Activated CD8-positive, alpha-beta memory T cell treated with anti-CD3 and anti-CD28 coated beads for 48 hours (primary cell): Measurements from ENCODE around the gene IPO4.
"Not testable (repeated sequence)": the region's sequence is repeated elsewhere in the genome, so short reads cannot be mapped to it uniquely, and the experiment has no call there.

Experiments
- DNase-seq, 3 experiments: peaks; one replicate each; pipeline ENCODE4 v3.0.0-alpha.2; 2020; ENCODE audit warnings: low read depth in 2 of 3, low spot score in 2 of 3

Gene IPO4

GRCh38 chr14:24215495-24216344, 27.1 kb upstream of the IPO4 start, which contains the start of gene MDP1:
MDP1 (minus strand) TSS chr14:24216066; CDS start chr14:24215955, 111 bp downstream.
- peak; percentile 49 to 59 (median 58) for DNase-seq

- no peak for DNase-seq
Measured at GRCh38 chr14:24213866-24214662, 25.4 kb upstream of the IPO4 start.

GRCh38 chr14:24212924-24213865, 24.6 kb upstream of the IPO4 start, which contains the start of gene CHMP4A:
CHMP4A (minus strand) TSS chr14:24213488; CDS start chr14:24213439, 49 bp downstream.
- peak; percentile 85 to 91 (median 91) for DNase-seq

- DNase-seq = no peak
Measured at GRCh38 chr14:24211311-24211710, 22.7 kb upstream of the IPO4 start.

GRCh38 chr14:24207625-24208024, 19.0 kb upstream of the IPO4 start:
- no peak for DNase-seq

GRCh38 chr14:24207104-24207551, 18.5 kb upstream of the IPO4 start:
- no peak for DNase-seq

- no peak for DNase-seq
Measured at GRCh38 chr14:24206260-24207103, 17.9 kb upstream of the IPO4 start.

- DNase-seq = no peak
Measured at GRCh38 chr14:24204163-24205146, 15.8 kb upstream of the IPO4 start.

- not testable (repeated sequence) for DNase-seq
Measured at GRCh38 chr14:24203249-24203886, 14.8 kb upstream of the IPO4 start.

- DNase-seq = not testable (repeated sequence)
Measured at GRCh38 chr14:24202538-24202937, 13.9 kb upstream of the IPO4 start.

GRCh38 chr14:24198814-24199524, 10.4 kb upstream of the IPO4 start:
- no peak for DNase-seq

GRCh38 chr14:24197056-24197450, 8.4 kb upstream of the IPO4 start:
- DNase-seq = no peak

GRCh38 chr14:24196071-24197055, 7.7 kb upstream of the IPO4 start:
- no peak for DNase-seq

GRCh38 chr14:24195186-24196070, 6.8 kb upstream of the IPO4 start, which contains the start of gene TM9SF1:
TM9SF1 (minus strand) TSS chr14:24195441; CDS start chr14:24195019, 422 bp downstream.
- DNase-seq = peak; percentile 72 to 84 (median 75)

GRCh38 chr14:24194873-24195185, 6.2 kb upstream of the IPO4 start:
- DNase-seq = no peak
